Activated CD4-positive, alpha-beta T cell treated with anti-CD3 and anti-CD28 coated beads, Interleukin-10, Interleukin-2, amounts not matched to agents 100 ng/mL and 50 ng/mL, durations not matched to agents 16 hours and 8 hours (primary cell): ENCODE results near the gene FAM72B.
"Not testable (repeated sequence)": the region's sequence is repeated elsewhere in the genome, so short reads cannot be mapped to it uniquely, and the experiment has no call there.

Source experiments
- DNase-seq: peaks from one replicate; pipeline ENCODE4 v3.0.0-alpha.2; 2020

FAM72B gene

GRCh38 chr1:121184290-121185127 lies at the start of gene FAM72B, which contains the start of gene SRGAP2C:
Gene FAM72B (minus strand): TSS chr1:121184340. CDS start chr1:121183489, 851 bp downstream.
Gene SRGAP2C (plus strand): TSS chr1:121184975. CDS start chr1:121187447, 2,472 bp downstream.
- DNase-seq: peak; percentile 98

DNA sequence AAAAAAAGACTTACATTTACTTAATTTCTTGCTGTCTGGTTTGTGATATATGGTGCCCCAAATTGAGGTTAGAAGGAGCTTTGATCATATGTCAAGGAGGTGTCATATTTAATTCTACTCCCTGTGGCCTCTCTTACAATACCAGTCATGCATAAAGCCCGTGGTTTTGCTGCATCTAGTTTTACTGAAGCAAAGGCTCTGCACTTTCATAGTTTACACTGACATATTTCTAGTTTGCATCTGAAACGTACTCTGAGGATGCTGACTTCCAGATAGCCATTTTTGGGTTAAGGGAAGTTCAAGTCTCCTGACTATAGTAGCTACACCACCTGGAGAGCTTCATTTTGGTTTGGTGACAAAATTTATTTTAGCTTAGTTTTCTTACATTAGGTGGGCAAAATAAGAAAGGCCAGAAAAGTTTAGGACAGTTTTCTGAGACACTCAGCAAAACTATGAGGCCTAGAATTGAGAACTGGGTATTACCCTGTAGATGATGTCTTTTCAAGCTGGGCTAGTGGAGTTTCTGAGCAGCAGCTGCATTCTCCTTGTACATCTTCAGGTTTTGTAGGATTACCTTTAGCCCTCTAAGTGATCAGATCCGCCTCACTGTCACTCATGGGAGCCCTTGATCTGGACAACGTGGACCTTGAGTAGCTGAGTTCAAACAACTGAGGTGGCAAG lies 48.4 kb upstream of the FAM72B start:
- not testable (repeated sequence) for DNase-seq

DNA sequence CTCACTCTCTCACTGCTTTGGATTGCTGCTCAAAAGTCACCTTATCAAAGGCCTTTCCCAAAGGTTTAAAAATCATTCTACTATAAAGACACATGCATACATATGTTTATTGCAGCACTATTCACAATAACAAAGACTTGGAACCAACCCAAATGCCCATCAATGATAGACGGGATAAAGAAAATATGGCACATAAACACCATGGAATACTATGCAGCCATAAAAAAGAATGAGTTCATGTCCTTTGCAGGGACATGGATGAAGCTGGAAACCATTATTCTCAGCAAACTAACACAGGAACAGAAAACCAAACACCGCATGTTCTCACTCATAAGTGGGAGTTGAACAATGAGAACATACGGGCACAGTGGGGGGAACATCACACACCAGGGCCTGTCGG lies 46.5 kb upstream of the FAM72B start:
- not testable (repeated sequence) for DNase-seq

DNA sequence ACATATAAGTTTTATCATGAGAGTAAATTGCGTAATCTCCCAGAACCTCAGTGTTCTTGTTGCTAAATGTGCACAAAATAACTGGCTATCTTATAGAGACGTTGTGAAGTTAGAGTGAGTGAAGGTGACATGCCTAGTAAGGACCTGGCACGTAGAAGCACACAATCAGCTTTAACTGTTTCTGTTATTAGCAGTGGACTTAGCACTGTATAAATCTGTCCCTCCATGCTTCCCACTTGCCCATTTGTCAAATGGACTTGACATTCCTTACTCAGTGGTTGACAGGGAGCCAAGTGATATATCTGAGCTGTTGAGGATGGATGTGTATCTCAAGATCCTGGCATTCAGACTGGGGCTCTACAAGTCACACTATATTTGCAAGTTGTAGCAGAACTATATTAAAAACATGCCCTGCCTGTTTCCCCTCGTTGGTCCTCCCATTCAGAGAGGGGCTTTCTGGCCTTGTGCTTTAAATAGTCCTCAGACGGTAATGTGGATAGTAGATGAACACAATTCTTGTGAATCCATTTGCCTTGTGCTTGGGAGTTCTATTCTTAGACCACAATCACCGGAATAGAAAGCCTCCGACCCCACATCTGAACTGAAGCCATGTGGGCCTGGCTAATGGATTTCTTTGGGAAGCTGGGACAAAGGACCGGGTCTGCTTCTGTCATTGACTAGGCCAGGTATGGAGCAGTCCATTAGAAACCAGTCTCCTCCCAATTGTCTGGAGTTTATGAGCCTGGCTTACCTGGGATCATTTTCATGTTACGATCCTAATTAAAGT lies 43.6 kb upstream of the FAM72B start:
- DNase-seq: not testable (repeated sequence)

GRCh38 chr1:121226925-121227324 lies 42.8 kb upstream of the FAM72B start:
- DNase-seq: not testable (repeated sequence)

GRCh38 chr1:121226295-121226904 lies 42.3 kb upstream of the FAM72B start:
- not testable (repeated sequence) for DNase-seq

GRCh38 chr1:121224714-121225113 lies 40.6 kb upstream of the FAM72B start:
- DNase-seq: not testable (repeated sequence)

- DNase-seq: peak; percentile 67
Observed at GRCh38 chr1:121221770-121222169, 37.6 kb upstream of the FAM72B start.

DNA sequence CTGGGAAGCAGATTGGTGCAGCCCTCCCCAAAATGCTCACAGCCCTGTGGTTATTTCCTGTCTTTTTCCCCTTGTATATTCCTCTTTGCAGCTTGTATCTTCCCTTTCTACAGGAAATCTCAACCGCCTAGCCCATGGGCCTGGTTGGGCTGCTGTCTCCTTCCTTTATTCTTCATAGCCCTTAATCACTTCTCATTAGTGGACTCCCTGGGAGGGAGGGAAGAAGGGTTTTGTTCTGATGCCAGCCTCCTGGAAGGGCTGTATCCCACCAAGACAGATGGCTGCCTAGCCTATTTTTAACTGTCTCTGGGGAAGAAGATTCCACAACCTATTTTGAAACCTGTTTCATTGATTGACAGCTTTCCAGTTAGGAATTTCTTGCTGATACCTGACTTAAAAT lies 32.5 kb upstream of the FAM72B start:
- not testable (repeated sequence) for DNase-seq

- not testable (repeated sequence) for DNase-seq
Observed at GRCh38 chr1:121215699-121216417, 31.7 kb upstream of the FAM72B start.

GRCh38 chr1:121214544-121215156 lies 30.5 kb upstream of the FAM72B start:
- DNase-seq: not testable (repeated sequence)

DNA sequence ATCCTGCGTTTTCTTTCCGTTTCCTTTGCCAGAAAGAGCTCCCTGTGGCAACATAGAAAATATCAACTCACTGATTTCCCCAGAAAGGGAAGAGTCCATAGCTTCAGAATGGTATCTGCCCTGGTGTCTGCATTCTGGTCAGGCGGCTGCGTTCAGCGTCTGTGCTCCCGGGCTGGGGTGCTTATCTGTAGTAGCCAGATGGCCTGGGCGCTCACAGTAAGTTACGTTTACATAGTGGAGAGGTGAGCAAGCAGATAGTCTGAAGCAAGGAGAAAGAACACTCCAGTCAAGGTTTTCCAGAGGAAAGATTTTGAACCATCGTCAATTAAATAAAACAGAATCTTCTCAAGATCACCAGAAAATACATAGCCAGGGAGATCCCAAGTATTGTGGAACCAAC lies 29.4 kb upstream of the FAM72B start:
- not testable (repeated sequence) for DNase-seq

DNA sequence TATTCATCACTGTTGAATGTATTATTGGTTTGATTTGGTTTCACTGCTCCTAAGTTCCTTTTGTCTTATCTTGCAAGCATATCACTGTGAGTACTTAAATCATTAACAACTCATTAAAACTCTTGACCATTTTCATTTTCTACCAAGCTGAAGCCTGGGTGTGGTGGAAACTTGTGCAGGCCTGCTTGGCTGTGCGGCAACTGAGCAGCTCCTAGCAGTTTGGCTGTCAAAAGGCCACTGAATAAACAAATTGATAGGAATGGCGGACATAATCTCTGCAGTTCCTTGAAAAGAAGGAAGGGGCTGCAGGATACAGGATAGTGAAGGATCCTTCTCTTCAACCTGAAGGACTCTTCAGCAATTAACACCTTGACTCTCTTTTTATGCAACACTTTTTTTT lies 26.6 kb upstream of the FAM72B start:
- not testable (repeated sequence) for DNase-seq

- DNase-seq: not testable (repeated sequence)
Observed at GRCh38 chr1:121208375-121208774, 24.2 kb upstream of the FAM72B start.

GRCh38 chr1:121207328-121207727 lies 23.2 kb upstream of the FAM72B start:
- not testable (repeated sequence) for DNase-seq

GRCh38 chr1:121205786-121206711 lies 21.9 kb upstream of the FAM72B start:
- not testable (repeated sequence) for DNase-seq

DNA sequence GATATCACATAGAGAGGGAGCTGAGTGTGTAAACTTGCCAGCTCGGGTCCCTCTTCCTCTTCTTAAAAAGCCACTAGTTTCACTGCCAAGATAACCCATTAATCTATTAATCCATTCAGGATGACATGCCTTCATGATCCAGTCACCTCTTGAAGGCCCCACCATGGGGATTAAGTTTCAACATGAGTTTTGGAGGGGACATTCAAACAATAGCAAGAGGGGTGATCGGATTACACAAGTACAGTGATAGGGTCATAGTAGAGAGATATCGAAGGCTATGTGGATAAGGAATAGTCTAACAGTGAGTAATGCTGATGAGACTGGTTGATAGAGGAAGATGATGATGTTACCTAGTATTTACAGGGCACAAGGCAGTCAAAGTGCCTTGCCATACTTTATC lies 18.8 kb upstream of the FAM72B start:
- DNase-seq: not testable (repeated sequence)

DNA sequence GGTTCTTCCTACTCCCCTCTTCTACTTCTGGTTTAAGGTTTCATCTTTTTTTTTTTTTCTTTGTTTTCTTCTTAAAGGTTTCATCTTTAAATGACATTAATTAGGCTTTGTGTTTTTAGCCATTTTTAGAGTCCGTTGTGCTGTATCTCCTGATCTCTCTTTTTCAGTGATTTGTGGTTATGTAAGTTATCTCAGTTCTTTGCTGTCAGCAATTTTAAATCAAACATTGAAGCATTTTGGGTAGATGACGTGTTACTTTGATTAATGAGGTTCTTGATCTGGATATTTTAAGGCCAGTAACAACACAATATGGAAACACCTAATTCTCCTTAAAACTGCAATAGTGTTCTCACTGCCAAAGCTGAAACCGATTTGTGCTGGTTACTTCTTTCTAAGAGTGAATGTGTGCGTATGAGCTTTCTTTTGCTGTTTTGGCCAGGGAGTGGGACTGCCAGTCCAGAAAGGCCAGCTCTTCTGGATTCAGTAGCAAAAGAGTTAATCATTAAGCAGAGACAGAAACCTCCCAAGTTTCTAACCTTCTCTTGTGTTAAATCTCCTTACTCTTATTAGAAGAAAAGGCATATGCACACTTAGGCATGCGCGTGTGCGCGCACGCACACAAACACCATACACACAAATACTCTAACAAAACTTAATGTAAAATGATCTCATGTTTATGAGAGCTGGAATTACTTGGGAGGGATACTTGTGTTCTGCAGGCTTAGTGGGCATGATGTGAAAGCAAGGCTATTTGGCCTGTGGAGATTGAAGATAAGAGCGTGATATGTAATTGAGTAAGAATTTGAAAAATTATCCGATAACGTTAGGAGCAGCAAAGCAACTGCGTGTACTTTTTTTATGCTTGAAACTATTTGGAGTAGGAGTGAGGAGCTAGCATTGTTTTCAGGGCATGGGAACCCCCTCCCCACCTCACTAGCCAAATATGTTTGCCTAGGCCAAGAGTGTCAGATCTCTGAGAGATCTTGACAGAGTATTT lies 17.1 kb upstream of the FAM72B start:
- not testable (repeated sequence) for DNase-seq

DNA sequence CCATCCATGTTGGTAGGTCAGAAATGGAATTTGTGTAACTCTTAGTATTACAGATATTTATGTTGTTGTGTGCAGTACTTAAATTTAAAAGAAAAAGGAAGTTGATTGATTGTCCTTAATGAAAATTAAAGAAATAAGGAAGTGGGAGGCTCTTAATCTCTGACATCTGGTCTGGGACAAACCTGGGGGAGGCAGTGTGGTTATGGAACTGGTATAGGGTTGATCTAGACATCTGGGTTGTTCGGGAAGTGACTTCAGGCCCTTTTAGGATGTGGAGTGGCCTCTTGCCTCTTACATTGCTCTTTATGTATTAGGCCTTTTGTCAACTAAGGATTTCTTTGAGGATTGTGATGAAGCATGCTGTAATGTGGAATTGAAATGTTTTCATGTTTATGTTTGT lies 16.1 kb upstream of the FAM72B start:
- not testable (repeated sequence) for DNase-seq
